ENCODE measurements around the gene ARFGAP3. TPM values are rescaled to one million over a fixed set of nuclear protein-coding genes. Genes with fewer than 3 reads are reported as not detected.

The ARFGAP3 gene
- total and polyA plus RNA-seq, 11 donors, result 13.3 to 34.0 (median 25.1) TPM

- DNase-seq (no peak), ATAC-seq (no peak)
- H3K27me3 ChIP-seq, result no peaks in the 10 kb centered on the region
- H3K9me3 ChIP-seq, result no peaks in the 10 kb centered on the region
- peak overlapping the region in 4 of 12 donors; percentile 28 to 49 (median 38) for H3K4me3 ChIP-seq
- 90 to 98% (median 94%) methylated on average over 4 of the region's 4 CpGs for WGBS, 4 donors
- no peak for TF ChIP-seq CTCF (IDR thresholded peaks at IDR 0.05)
- no peak for TF ChIP-seq POLR2A (IDR thresholded peaks at IDR 0.05)
- H3K36me3 ChIP-seq, result no peaks in the 10 kb centered on the region
- H3K4me1 ChIP-seq, result peaks cover 0 to 29% (median 9%) of the 10 kb centered on the region in 12 donors
- H3K27ac ChIP-seq, result peak overlapping the region in 1 of 12 donors; percentile 11
- intact Hi-C loops (cut with DNase I), result loop anchor here in 2 of 10 donors (5.0 to 10.0 kb wide), 2 partner anchors 46 to 48 kb away; partner anchors contain the start of gene A4GALT (in 2 of the 2)
Measured at GRCh38 chr22:42770448-42770726, 86.7 kb downstream of the ARFGAP3 start.

GRCh38 chr22:42769574-42770447, 87.3 kb downstream of the ARFGAP3 start:
- no peaks in the 10 kb centered on the region for H3K36me3 ChIP-seq
- peak overlapping the region in 9 of 12 donors; percentile 6 to 49 (median 31) for H3K4me3 ChIP-seq
- peak; percentile 46 to 82 (median 77) for DNase-seq
- ATAC-seq, result peak; percentile 13 to 73 (median 55)
- H3K9me3 ChIP-seq, result no peaks in the 10 kb centered on the region
- TF ChIP-seq CTCF (IDR thresholded peaks at IDR 0.05) (no peak), POLR2A (IDR thresholded peaks at IDR 0.05) (no peak)
- H3K27me3 ChIP-seq, result no peaks in the 10 kb centered on the region
- intact Hi-C loops (cut with DNase I), result loop anchor here in 2 of 10 donors (5.0 to 10.0 kb wide), 2 partner anchors 45 to 48 kb away; partner anchors contain the start of gene A4GALT (in 2 of the 2)
- H3K4me1 ChIP-seq, result peaks cover 0 to 29% (median 9%) of the 10 kb centered on the region in 12 donors
- peak overlapping the region in 2 of 12 donors; percentile 11 to 34 for H3K27ac ChIP-seq
- WGBS, 4 donors, result 43 to 63% (median 53%) methylated on average over 39 to 50 of the region's 50 CpGs

GRCh38 chr22:42769238-42769573, 87.9 kb downstream of the ARFGAP3 start:
- intact Hi-C loops (cut with DNase I), result no loop called here
- ATAC-seq (no peak), DNase-seq (no peak)
- Histone ChIP-seq H3K4me1 (peaks cover 0 to 29% (median 9%) of the 10 kb centered on the region in 12 donors), H3K27ac (no peak overlapping the region), H3K4me3 (no peak overlapping the region), H3K36me3 (no peaks in the 10 kb centered on the region), H3K9me3 (no peaks in the 10 kb centered on the region), H3K27me3 (no peaks in the 10 kb centered on the region)
- no peak for TF ChIP-seq POLR2A (IDR thresholded peaks at IDR 0.05)
- no peak for TF ChIP-seq CTCF (IDR thresholded peaks at IDR 0.05)
- WGBS, 4 donors, result 87 to 97% (median 94%) methylated on average over 9 to 11 of the region's 11 CpGs

- H3K36me3 ChIP-seq, result no peaks in the 10 kb centered on the region
- DNase-seq, result no peak
- H3K4me1 ChIP-seq, result peaks cover 0 to 27% (median 9%) of the 10 kb centered on the region in 12 donors
- no peaks in the 10 kb centered on the region for H3K9me3 ChIP-seq
- 90 to 98% (median 91%) methylated on average over 19 to 22 of the region's 22 CpGs for WGBS, 4 donors
- intact Hi-C loops (cut with DNase I), result no loop called here
- no peak overlapping the region for H3K27ac ChIP-seq
- TF ChIP-seq POLR2A (IDR thresholded peaks at IDR 0.05) (no peak), CTCF (IDR thresholded peaks at IDR 0.05) (no peak)
- no peaks in the 10 kb centered on the region for H3K27me3 ChIP-seq
- no peak overlapping the region for H3K4me3 ChIP-seq
- ATAC-seq, result no peak
Measured at GRCh38 chr22:42768385-42769035, 88.6 kb downstream of the ARFGAP3 start.

Measured in heart left ventricle (tissue), 16 donors.